ENCODE measurements around the gene PDE4D.

The PDE4D gene

GRCh38 chr5:59873113-59873512 is 20.4 kb downstream of the PDE4D start:
- Histone ChIP-seq H3K27me3 (ENCODE audit: control insufficient read depth, insufficient read depth, low read length) (no peaks in the 10 kb centered on the region), H3K4me1 (ENCODE audit: control insufficient read depth, insufficient read depth, low read length) (peaks cover 12% of the 10 kb centered on the region), H3K9ac (ENCODE audit: low read depth, low read length) (no peak overlapping the region)

GRCh38 chr5:59866661-59867060 is 26.9 kb downstream of the PDE4D start:
- Histone ChIP-seq H3K36me3 (ENCODE audit: control insufficient read depth, insufficient read depth, low read length) (no peaks in the 10 kb centered on the region), H3K9me3 (ENCODE audit: control insufficient read depth, insufficient read depth, low read length) (no peaks in the 10 kb centered on the region), H3K4me3 (ENCODE audit: low read depth, low read length) (no peak overlapping the region), H3K9ac (ENCODE audit: low read depth, low read length) (no peak overlapping the region), H3K4me1 (ENCODE audit: control insufficient read depth, insufficient read depth, low read length) (peaks cover 12% of the 10 kb centered on the region), H3K27me3 (ENCODE audit: control insufficient read depth, insufficient read depth, low read length) (no peaks in the 10 kb centered on the region)

More at GRCh38 chr5:59873113-59873512, 20.4 kb downstream of the PDE4D start:
- no peak overlapping the region for H3K4me3 ChIP-seq (ENCODE audit: low read depth, low read length)
- H3K9me3 ChIP-seq (ENCODE audit: control insufficient read depth, insufficient read depth, low read length): no peaks in the 10 kb centered on the region
- H3K36me3 ChIP-seq (ENCODE audit: control insufficient read depth, insufficient read depth, low read length): no peaks in the 10 kb centered on the region

GRCh38 chr5:59864718-59865117 is 28.8 kb downstream of the PDE4D start:
- Histone ChIP-seq H3K4me1 (ENCODE audit: control insufficient read depth, insufficient read depth, low read length) (peaks cover 12% of the 10 kb centered on the region), H3K36me3 (ENCODE audit: control insufficient read depth, insufficient read depth, low read length) (no peaks in the 10 kb centered on the region), H3K4me3 (ENCODE audit: low read depth, low read length) (no peak overlapping the region), H3K27me3 (ENCODE audit: control insufficient read depth, insufficient read depth, low read length) (no peaks in the 10 kb centered on the region), H3K9ac (ENCODE audit: low read depth, low read length) (no peak overlapping the region), H3K9me3 (ENCODE audit: control insufficient read depth, insufficient read depth, low read length) (no peaks in the 10 kb centered on the region)

GRCh38 chr5:59863777-59864176 is 29.7 kb downstream of the PDE4D start:
- Histone ChIP-seq H3K27me3 (ENCODE audit: control insufficient read depth, insufficient read depth, low read length) (no peaks in the 10 kb centered on the region), H3K4me1 (ENCODE audit: control insufficient read depth, insufficient read depth, low read length) (peaks cover 3% of the 10 kb centered on the region), H3K9ac (ENCODE audit: low read depth, low read length) (no peak overlapping the region), H3K4me3 (ENCODE audit: low read depth, low read length) (no peak overlapping the region), H3K9me3 (ENCODE audit: control insufficient read depth, insufficient read depth, low read length) (no peaks in the 10 kb centered on the region), H3K36me3 (ENCODE audit: control insufficient read depth, insufficient read depth, low read length) (no peaks in the 10 kb centered on the region)

- Histone ChIP-seq H3K9me3 (ENCODE audit: control insufficient read depth, insufficient read depth, low read length) (no peaks in the 10 kb centered on the region), H3K4me1 (ENCODE audit: control insufficient read depth, insufficient read depth, low read length) (no peaks in the 10 kb centered on the region), H3K36me3 (ENCODE audit: control insufficient read depth, insufficient read depth, low read length) (no peaks in the 10 kb centered on the region), H3K27me3 (ENCODE audit: control insufficient read depth, insufficient read depth, low read length) (no peaks in the 10 kb centered on the region), H3K9ac (ENCODE audit: low read depth, low read length) (no peak overlapping the region), H3K4me3 (ENCODE audit: low read depth, low read length) (no peak overlapping the region)
These were observed 37.2 kb downstream of the PDE4D start for GRCh38 chr5:59856358-59856757.

- H3K4me3 ChIP-seq (ENCODE audit: low read depth, low read length): no peak overlapping the region
- no peaks in the 10 kb centered on the region for H3K27me3 ChIP-seq (ENCODE audit: control insufficient read depth, insufficient read depth, low read length)
- H3K36me3 ChIP-seq (ENCODE audit: control insufficient read depth, insufficient read depth, low read length): no peaks in the 10 kb centered on the region
- H3K9ac ChIP-seq (ENCODE audit: low read depth, low read length): no peak overlapping the region
- no peaks in the 10 kb centered on the region for H3K9me3 ChIP-seq (ENCODE audit: control insufficient read depth, insufficient read depth, low read length)
- H3K4me1 ChIP-seq (ENCODE audit: control insufficient read depth, insufficient read depth, low read length): no peaks in the 10 kb centered on the region
These were observed 42.8 kb downstream of the PDE4D start for GRCh38 chr5:59850766-59851165.

DNA sequence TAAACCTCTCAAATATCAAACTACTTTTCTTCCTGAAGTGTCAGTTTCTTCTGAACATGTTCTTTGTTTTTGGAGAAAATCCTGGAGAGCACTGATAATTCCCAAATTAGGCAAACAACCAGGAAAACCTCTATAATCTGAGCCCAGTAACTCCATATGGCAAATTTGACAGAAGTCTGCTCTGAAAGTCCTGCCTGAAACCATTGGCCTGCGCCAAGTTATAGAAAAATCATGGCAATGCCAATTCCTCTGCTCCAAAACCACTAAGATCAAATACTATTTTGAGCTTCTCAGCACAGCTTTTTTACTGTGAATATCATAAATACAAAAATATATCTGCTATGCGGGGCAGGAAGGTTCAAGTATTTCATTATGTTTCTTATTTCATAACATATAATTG is 45.9 kb downstream of the PDE4D start:
- no peaks in the 10 kb centered on the region for H3K9me3 ChIP-seq (ENCODE audit: control insufficient read depth, insufficient read depth, low read length)
- H3K9ac ChIP-seq (ENCODE audit: low read depth, low read length): no peak overlapping the region
- no peak overlapping the region for H3K4me3 ChIP-seq (ENCODE audit: low read depth, low read length)
- no peaks in the 10 kb centered on the region for H3K4me1 ChIP-seq (ENCODE audit: control insufficient read depth, insufficient read depth, low read length)
- H3K27me3 ChIP-seq (ENCODE audit: control insufficient read depth, insufficient read depth, low read length): no peaks in the 10 kb centered on the region
- H3K36me3 ChIP-seq (ENCODE audit: control insufficient read depth, insufficient read depth, low read length): no peaks in the 10 kb centered on the region

DNA sequence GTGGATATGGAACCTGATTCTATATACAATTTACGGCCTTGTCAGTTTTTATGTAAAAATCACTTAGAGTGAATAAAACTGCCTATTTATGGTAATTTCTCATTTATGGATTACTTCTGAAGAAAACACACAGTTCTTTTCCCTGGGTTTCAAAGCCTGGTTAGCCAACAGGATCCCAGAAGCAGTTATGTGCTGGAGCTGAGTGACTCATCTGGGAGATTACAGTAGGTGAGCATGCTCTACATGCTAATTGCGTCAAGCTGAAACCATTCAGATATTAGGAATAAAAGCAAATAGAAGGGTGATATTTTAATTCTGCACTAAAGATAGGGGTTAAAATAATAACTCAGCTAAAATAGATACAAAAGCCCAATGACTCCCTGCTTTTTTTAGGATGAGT is 47.8 kb downstream of the PDE4D start:
- no peaks in the 10 kb centered on the region for H3K36me3 ChIP-seq (ENCODE audit: control insufficient read depth, insufficient read depth, low read length)
- no peaks in the 10 kb centered on the region for H3K9me3 ChIP-seq (ENCODE audit: control insufficient read depth, insufficient read depth, low read length)
- H3K4me3 ChIP-seq (ENCODE audit: low read depth, low read length): no peak overlapping the region
- H3K4me1 ChIP-seq (ENCODE audit: control insufficient read depth, insufficient read depth, low read length): no peaks in the 10 kb centered on the region
- H3K27me3 ChIP-seq (ENCODE audit: control insufficient read depth, insufficient read depth, low read length): no peaks in the 10 kb centered on the region
- H3K9ac ChIP-seq (ENCODE audit: low read depth, low read length): no peak overlapping the region

DNA sequence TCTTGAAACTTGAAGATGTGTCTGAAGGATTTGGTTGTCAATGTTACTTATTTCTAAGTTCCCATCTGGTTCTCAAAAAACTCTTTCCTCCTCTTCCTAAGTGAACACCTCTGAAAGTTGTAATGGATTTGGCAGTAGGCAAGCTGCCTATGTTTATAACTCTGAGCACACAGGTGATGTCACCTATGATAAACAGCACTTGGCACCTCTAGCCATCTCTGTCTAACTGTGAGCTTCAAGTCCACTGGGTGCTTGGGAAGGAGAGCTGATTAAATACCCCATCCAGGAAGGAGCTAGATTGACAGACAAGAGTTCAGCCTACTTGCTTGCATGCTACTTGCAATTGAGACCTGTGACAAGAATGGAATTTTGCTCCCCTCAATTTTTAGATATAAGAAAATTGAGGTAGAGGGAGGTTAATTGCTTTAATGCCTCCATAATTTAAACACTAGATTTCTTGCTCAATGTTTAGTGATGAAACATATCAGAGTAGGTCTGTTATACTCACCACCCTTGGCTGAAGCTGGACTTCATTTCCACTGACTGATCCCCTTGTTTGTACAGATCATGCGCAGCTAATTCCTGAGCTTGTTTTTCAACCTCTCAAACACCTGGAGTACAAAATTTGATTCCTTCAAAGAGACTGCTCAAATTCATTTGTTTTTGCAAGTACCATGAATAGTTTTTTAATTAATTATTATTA is 49.9 kb downstream of the PDE4D start:
- Histone ChIP-seq H3K4me1 (ENCODE audit: control insufficient read depth, insufficient read depth, low read length) (no peaks in the 10 kb centered on the region), H3K9me3 (ENCODE audit: control insufficient read depth, insufficient read depth, low read length) (no peaks in the 10 kb centered on the region), H3K27me3 (ENCODE audit: control insufficient read depth, insufficient read depth, low read length) (no peaks in the 10 kb centered on the region), H3K4me3 (ENCODE audit: low read depth, low read length) (no peak overlapping the region), H3K9ac (ENCODE audit: low read depth, low read length) (no peak overlapping the region), H3K36me3 (ENCODE audit: control insufficient read depth, insufficient read depth, low read length) (no peaks in the 10 kb centered on the region)

GRCh38 chr5:59842999-59843398 is 50.5 kb downstream of the PDE4D start:
- H3K4me3 ChIP-seq (ENCODE audit: low read depth, low read length): no peak overlapping the region
- no peaks in the 10 kb centered on the region for H3K9me3 ChIP-seq (ENCODE audit: control insufficient read depth, insufficient read depth, low read length)
- H3K9ac ChIP-seq (ENCODE audit: low read depth, low read length): no peak overlapping the region
- H3K27me3 ChIP-seq (ENCODE audit: control insufficient read depth, insufficient read depth, low read length): no peaks in the 10 kb centered on the region
- no peaks in the 10 kb centered on the region for H3K36me3 ChIP-seq (ENCODE audit: control insufficient read depth, insufficient read depth, low read length)
- H3K4me1 ChIP-seq (ENCODE audit: control insufficient read depth, insufficient read depth, low read length): no peaks in the 10 kb centered on the region

DNA sequence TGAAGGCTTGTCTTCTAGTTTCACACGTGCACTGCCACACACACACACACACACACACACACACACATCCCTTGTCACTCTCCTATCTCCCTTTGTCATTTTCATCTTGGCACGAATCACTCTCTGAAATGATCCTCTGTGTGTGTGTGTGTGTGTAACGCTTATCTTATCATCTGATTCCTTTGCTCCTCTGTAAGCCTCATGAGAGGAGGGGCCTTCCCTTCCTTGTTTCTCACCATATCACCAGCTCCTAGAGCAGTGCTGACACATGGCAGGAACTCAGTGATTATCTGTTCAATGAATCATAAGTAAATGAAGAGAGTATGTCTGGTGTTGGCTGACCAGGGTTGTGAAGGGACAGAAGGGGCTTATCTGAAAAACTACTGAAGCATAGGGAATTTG is 53.3 kb downstream of the PDE4D start:
- Histone ChIP-seq H3K36me3 (ENCODE audit: control insufficient read depth, insufficient read depth, low read length) (no peaks in the 10 kb centered on the region), H3K9ac (ENCODE audit: low read depth, low read length) (no peak overlapping the region), H3K4me1 (ENCODE audit: control insufficient read depth, insufficient read depth, low read length) (no peaks in the 10 kb centered on the region), H3K4me3 (ENCODE audit: low read depth, low read length) (no peak overlapping the region), H3K27me3 (ENCODE audit: control insufficient read depth, insufficient read depth, low read length) (no peaks in the 10 kb centered on the region), H3K9me3 (ENCODE audit: control insufficient read depth, insufficient read depth, low read length) (no peaks in the 10 kb centered on the region)

GRCh38 chr5:59838989-59839388 is 54.5 kb downstream of the PDE4D start:
- Histone ChIP-seq H3K4me1 (ENCODE audit: control insufficient read depth, insufficient read depth, low read length) (no peaks in the 10 kb centered on the region), H3K4me3 (ENCODE audit: low read depth, low read length) (no peak overlapping the region), H3K9ac (ENCODE audit: low read depth, low read length) (no peak overlapping the region), H3K27me3 (ENCODE audit: control insufficient read depth, insufficient read depth, low read length) (no peaks in the 10 kb centered on the region), H3K9me3 (ENCODE audit: control insufficient read depth, insufficient read depth, low read length) (no peaks in the 10 kb centered on the region), H3K36me3 (ENCODE audit: control insufficient read depth, insufficient read depth, low read length) (no peaks in the 10 kb centered on the region)
